Activated naive CD4-positive, alpha-beta T cell treated with anti-CD3 and anti-CD28 coated beads, Interleukin-2, amount 50 U/mL, for 72 hours (primary cell): Measurements from ENCODE around the gene UBB. TPM values are rescaled to one million over a fixed set of nuclear protein-coding genes. Genes with fewer than 3 reads are reported as not detected.
"Not testable (repeated sequence)": the region's sequence is repeated elsewhere in the genome, so short reads cannot be mapped to it uniquely, and the experiment has no call there.

Source experiments
- ATAC-seq, 2 donors: fragments of 150-1000 bp; cut with Tn5 transposase; 2 replicates each; pipeline ENCODE4 v1.10.0; 2021; ENCODE audit warnings: mild to moderate bottlenecking in 2 of 2, moderate library complexity in 2 of 2
- DNase-seq, 2 donors: peaks; one replicate each; pipeline ENCODE4 v3.0.0; 2021 to 2022; ENCODE audit warnings: low spot score in 2 of 2
- H3K27ac Mint-ChIP-seq, 2 donors: one replicate each; pipeline ENCODE4 v1.8.0; 2022; ENCODE audit warnings: mild to moderate bottlenecking in 2 of 2, mixed read lengths in 2 of 2
- H3K36me3 Mint-ChIP-seq, 2 donors: one replicate each; pipeline ENCODE4 v1.8.0; 2022; ENCODE audit warnings: mixed read lengths in 2 of 2
- H3K9me3 Mint-ChIP-seq, 2 donors: one replicate each; pipeline ENCODE4 v1.8.0; 2022; ENCODE audit warnings: mixed read lengths in 2 of 2
- total RNA-seq, 2 donors: library from RNA; stranded (reverse); gene quantifications; one replicate each; pipeline ENCODE4 v1.2.3, GENCODE V29; 2022

UBB gene
- total RNA-seq, 2 donors from 2014 or later = 1,283 to 1,379 TPM

DNA sequence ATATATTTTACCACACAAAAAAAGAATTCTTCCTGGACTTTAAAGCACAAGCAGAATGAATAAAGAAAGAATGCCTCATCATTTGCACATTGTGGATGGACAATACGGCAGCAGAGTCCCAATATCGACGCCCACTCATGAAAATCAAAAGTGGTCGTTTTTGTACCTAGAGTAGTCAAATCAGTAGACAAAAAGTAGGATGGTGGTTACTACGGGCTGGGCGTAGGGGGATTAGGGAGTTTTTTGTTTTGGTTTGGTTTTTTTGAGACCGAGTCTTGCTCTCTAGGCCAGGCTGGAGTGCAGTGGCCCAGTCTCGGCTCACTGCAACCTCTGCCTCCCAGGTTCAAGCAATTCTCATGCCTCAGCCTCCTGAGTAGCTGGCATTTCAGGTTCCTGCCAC, 19.0 kb upstream of the UBB start:
- Mint-ChIP-seq H3K27ac (no peak overlapping the region), H3K9me3 (no peaks in the 10 kb centered on the region), H3K36me3 (no peaks in the 10 kb centered on the region)
- peak; percentile 49 to 68 for ATAC-seq
- DNase-seq = no peak

DNA sequence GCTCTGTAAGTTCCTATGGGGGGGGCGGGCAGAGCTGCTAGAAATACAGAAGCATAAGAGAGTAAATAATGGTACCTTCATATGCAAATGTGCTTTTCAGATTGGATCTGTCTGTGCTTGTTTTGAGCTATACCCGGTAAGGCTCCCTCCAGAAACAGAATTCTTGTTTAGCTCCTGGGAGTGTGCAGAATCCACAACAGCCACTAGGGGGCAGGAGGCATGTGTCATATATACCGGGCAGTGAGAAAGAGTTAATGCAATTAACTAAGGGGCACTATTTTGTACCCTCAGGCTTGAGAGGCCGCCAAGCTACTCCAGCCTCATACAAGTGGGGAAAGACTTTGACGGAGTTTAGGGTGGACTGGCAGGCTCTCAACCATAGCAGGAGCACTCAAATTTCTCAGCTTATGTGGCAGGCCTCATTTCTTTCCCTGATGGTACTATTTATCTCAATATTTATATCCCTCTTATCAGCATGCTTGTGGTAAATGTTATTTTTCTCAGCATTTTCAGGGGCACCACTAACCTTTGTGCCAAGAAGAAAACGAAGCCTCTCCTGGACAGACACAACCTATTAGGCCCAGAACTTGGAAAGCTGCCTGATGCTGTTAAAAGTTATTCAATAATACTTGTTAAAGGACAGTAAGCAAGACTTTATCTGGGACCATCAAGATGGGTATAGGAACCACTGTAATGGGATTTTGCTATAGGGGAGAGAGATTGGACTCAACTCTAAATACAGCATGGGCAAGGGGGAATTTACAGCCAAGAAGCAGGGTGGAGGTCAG, 16.9 kb upstream of the UBB start:
- DNase-seq (peak; percentile 70 to 77), ATAC-seq (peak; percentile 92 to 97)
- H3K9me3 Mint-ChIP-seq = no peaks in the 10 kb centered on the region
- no peak overlapping the region for H3K27ac Mint-ChIP-seq
- H3K36me3 Mint-ChIP-seq = no peaks in the 10 kb centered on the region

DNA sequence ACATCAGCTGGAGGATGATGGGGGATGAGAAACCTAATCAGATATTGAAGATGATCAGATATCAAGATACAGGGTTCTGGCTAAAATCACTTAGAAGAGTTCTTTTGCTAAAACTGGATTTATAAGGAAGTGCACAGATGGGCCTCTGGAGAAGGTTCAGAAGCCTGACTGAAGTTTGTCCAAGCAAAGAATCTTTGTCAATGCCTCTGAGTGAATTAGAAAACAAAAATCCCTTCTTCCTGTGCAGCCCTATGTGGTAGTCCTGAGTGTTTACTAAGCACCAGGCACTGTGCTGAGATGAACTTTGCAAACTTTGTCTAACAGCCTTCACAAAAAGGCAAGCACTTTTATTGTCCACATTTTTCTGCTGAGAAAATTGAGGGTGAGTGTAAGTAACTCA, 16.3 kb upstream of the UBB start:
- no peaks in the 10 kb centered on the region for H3K36me3 Mint-ChIP-seq
- DNase-seq = no peak
- ATAC-seq = no peak
- no peaks in the 10 kb centered on the region for H3K9me3 Mint-ChIP-seq
- no peak overlapping the region for H3K27ac Mint-ChIP-seq

DNA sequence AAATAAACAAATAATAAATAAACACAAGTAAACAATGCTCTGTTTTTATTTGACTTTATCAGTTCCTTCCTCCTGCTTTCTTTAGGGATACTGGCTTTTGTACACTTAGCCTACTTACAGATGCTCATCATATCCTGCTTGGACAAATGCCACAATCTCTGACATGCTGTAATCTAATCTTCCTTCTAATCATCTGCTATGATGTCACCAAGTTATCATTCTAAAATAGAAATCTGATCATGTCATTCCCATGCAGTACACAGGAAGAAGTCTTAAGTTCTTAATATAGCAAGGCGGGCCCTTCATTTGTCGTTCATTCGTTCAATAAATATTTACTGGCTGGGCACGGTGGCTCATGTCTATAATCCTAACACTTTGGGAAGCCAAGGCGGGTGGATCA, 9.1 kb upstream of the UBB start:
- DNase-seq (no peak), ATAC-seq (no peak)
- Mint-ChIP-seq H3K27ac (no peak overlapping the region), H3K36me3 (no peaks in the 10 kb centered on the region), H3K9me3 (no peaks in the 10 kb centered on the region)

DNA sequence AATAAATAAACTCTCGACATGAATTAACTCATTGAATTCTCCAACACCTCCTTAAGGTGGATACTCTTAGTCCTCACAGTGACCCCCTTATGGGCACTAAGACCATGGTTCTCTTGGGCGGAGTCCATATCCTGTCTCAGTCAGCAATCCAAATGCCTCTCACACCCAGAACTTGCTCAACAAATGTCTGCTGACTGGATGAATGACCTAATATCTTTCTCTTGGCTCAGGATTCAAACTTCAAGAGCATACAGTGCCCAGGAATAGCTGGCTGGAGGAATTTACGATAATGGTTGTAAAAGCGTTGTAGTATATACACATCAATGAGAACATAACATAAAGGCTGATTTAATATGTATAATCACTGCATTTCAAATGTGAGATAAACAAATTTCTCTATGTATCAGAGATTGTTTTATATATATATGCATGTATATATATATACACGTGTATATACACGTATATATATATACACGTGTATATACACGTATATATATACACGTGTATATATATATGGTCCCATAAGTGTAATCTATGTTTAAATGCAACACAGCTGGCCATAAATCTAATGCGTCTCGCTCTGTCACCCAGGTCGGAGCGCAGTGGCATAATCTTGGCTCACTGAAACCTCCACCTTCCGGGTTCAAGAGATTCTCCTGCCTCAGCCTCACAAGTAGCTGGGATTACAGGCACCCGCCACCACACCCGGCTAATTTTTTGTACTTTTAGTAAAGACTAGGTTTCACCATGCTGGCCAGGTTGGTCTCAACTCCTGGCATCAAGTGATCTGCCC, 6.5 kb upstream of the UBB start:
- Mint-ChIP-seq H3K36me3 (no peaks in the 10 kb centered on the region), H3K27ac (no peak overlapping the region), H3K9me3 (no peaks in the 10 kb centered on the region)
- ATAC-seq (no peak), DNase-seq (no peak)

DNA sequence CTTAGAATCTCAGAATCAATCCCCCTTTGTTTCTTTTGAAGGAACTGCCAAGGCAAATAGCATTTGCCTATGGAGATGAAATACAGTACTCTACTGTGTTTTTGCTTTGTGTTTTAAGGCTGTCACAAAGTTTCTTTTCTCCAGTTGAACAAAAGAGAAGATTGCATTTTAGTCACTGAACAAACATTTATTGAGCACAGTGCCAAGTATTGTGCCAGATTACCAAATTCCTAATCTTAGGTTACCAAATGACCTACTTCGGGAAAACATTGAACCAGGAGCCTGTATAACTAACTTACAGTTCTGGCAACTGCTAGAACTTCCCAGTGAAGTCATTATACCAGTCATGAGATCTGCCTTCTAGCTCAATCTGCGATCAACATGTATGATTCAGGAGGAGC, 3.0 kb upstream of the UBB start:
- DNase-seq = no peak
- no peak overlapping the region for H3K27ac Mint-ChIP-seq
- no peaks in the 10 kb centered on the region for H3K9me3 Mint-ChIP-seq
- ATAC-seq = no peak
- H3K36me3 Mint-ChIP-seq = peaks cover 25 to 26% of the 10 kb centered on the region in 2 donors

DNA sequence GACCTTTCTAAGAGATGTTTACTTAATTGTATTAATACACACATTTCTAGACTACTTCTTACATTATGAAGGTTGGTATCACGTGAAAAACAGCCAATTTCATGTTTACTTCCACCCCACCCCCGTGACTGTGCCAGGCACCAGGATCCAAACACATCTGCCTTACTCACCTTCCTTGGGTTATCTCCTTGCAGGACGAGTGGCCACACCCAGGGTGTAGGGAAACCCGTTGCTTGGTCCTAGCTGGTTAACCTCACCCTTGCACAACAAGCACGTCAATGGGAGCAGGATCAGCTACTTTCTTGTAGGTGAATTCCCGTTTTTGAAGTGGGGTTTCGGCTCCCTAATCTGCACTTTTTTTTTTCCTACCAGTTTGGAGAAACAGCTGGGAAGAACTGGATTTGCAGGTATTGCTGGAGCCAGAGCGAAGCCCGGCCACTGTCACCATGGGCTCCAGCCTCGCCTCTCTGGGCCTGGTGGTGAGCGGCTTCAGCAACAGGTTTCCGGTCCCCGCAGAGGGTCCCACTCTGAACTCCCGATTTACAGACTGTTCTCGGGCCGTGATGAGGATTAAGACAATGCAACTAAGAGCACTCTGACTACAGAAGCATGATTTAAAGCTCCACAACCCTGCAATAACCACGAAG, 2.1 kb upstream of the UBB start:
- Mint-ChIP-seq H3K27ac (peak overlapping the region in 1 of 2 donors; percentile 59), H3K9me3 (no peaks in the 10 kb centered on the region), H3K36me3 (peaks cover 33 to 34% of the 10 kb centered on the region in 2 donors)
- ATAC-seq = no peak
- no peak for DNase-seq

DNA sequence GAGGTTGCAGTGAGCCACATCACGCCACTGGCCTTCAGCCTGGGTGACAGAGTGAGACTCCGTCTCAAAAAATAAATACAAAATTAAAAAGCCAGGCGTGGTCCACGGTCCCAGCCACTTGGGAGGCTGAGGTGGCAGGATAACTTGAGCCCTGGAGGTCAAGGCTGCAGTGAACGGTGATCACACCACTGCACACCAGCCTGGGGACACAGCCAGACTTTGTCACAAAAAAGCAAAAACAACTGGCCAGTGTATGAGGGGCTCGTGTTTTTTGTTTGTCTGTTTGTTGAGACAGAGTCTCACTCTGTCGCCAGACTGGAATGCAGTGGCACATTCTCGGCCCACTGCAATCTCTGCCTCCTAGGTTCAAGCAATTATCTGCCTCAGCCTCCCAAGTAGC, 1.2 kb upstream of the UBB start:
- Mint-ChIP-seq H3K9me3 (no peaks in the 10 kb centered on the region), H3K36me3 (peaks cover 34 to 35% of the 10 kb centered on the region in 2 donors), H3K27ac (peak overlapping the region in 1 of 2 donors; percentile 99)
- ATAC-seq = no peak
- no peak for DNase-seq

DNA sequence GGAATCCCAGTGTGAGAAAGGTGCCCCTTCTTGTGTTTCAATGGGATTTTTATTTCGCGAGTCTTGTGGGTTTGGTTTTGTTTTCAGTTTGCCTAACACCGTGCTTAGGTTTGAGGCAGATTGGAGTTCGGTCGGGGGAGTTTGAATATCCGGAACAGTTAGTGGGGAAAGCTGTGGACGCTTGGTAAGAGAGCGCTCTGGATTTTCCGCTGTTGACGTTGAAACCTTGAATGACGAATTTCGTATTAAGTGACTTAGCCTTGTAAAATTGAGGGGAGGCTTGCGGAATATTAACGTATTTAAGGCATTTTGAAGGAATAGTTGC, 567 bp downstream of the UBB start:
- H3K36me3 Mint-ChIP-seq = peaks cover 34 to 35% of the 10 kb centered on the region in 2 donors
- peak overlapping the region; percentile 99 to 100 for H3K27ac Mint-ChIP-seq
- ATAC-seq = peak; percentile 4 to 51
- no peaks in the 10 kb centered on the region for H3K9me3 Mint-ChIP-seq
- DNase-seq = no peak

DNA sequence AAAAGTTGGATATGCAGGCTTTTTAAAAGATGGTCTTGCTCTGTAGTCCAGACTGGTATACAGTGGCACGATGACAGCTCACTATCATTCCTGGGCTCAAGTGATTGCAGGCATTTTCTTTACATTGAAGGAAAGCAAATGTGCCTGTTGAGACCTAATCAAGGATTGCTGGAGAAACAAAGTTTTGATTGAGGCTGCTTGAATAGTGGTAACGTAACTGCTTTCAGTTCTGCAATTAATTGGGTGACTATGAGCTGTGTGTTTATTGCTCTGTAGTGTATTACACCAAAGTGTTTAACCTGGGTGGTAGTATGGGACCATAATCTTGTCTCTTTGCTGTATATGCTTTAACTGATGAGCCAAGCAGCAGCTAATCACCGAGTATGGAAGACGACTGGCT, 2.3 kb downstream of the UBB start:
- no peak for ATAC-seq
- peak overlapping the region in 1 of 2 donors; percentile 99 for H3K27ac Mint-ChIP-seq

DNA sequence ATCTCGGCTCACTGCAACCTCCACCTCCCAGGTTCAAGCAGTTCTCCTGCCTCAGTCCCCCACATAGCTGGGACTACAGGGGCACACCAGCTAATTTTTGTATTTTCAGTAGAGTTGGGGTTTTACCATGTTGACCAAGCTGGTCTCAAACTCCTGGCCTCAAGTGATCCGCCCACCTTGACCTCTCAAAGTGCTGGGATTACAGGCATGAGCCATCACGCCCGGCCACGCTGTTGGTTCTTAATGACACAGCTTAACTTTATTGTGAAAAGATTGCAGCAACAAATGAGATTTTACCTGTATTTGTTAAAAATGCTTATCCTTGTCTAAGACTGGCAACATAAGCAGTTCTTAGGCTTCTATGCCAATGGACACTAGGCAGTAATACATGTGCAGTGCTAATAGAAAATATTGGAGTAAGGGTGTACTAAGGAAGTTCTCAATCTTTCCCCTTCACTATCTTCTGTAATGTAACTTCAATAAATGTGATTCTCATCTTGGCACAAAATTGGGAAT, 2.9 kb downstream of the UBB start:
- Mint-ChIP-seq H3K27ac (peak overlapping the region in 1 of 2 donors; percentile 99), H3K36me3 (peaks cover 34 to 35% of the 10 kb centered on the region in 2 donors), H3K9me3 (no peaks in the 10 kb centered on the region)
- ATAC-seq (no peak), DNase-seq (no peak)

More for the DNA sequence above, 2.3 kb downstream of the UBB start:
- no peaks in the 10 kb centered on the region for H3K9me3 Mint-ChIP-seq
- peaks cover 34 to 35% of the 10 kb centered on the region in 2 donors for H3K36me3 Mint-ChIP-seq
- DNase-seq = no peak

DNA sequence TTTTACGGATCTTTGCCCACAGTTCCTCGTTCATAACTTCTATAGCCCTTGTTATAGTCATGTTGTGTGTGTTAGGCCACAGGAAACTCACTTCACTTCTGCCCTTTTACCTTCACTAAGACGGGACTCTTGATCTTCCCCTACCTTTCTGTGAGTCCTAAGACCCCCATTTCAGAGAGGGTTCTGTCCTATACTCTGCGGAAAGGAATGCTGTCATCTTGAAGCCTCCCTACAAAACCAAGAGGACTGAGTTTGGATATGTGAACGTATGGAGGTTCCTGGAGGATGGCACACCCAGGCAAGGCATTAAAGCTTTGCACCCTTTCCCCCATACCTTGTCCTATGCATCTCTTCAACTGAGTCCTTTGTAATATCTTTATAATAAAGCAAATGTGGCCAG, 3.7 kb downstream of the UBB start:
- Mint-ChIP-seq H3K27ac (peak overlapping the region in 1 of 2 donors; percentile 46), H3K36me3 (peaks cover 34 to 35% of the 10 kb centered on the region in 2 donors), H3K9me3 (no peaks in the 10 kb centered on the region)
- DNase-seq (no peak), ATAC-seq (no peak)

DNA sequence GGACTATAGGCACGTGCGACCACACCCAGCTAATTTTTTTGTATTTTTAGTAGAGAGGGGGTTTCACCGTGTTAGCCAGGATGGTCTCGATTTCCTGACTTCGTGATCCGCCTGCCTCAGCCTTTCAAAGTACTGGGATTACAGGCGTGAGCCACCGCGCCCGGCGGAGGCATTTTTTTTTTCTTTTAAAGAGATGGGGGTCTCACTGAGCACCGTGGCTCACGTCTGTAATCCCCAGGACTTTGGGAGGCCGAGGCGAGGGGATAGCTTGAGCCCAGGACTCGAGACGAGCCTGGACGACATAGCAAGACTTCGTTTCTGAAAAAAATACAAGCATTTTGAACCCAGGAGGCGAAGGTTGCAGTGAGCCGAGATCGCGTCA, 5.2 kb downstream of the UBB start:
- not testable (repeated sequence) for H3K9me3 Mint-ChIP-seq, DNase-seq, ATAC-seq
- peak overlapping the region in 1 of 2 donors; percentile 84 for H3K27ac Mint-ChIP-seq
- peaks cover 26 to 27% of the 10 kb centered on the region in 2 donors for H3K36me3 Mint-ChIP-seq

DNA sequence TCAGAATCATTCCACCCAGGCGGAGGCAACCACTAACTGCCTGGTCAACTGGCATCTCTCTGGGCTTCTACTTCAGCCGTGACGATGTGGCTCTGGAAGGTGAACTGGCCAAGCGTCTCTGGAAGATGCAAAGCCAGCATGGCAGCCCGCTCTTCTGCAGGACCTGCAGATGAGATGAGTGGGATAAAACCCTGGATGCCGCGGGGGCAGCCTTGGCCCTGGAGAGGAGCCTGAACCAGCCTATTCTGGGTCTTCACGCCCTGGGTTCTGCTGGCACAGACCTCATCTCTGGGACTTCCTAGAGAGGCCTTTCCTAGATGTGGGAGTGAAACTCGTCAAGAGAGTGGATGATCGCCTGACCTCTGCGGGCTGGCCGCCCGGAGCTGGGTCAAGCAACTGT, 10.6 kb downstream of the UBB start:
- no peak for DNase-seq
- Mint-ChIP-seq H3K36me3 (no peaks in the 10 kb centered on the region), H3K9me3 (no peaks in the 10 kb centered on the region), H3K27ac (no peak overlapping the region)
- no peak for ATAC-seq

DNA sequence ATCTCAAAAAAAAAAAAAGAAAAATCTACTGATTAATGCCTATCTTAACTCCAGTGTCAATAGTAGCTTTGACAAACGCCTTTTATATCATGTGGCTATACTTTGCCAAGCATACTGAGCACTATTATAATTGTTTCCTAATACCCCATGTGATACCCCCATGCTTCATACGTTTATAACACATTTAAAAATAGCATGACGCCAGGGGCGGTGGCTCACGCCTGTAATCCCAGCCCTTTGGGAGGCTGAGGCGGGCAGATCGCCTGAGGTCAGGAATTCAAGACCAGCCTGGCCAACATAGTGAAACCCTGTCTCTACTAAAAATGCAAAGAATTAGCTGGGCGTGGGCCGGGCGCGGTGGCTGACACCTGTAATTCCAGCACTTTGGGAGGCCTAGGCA, 11.6 kb downstream of the UBB start:
- not testable (repeated sequence) for H3K36me3 Mint-ChIP-seq, H3K9me3 Mint-ChIP-seq, H3K27ac Mint-ChIP-seq, ATAC-seq, DNase-seq

DNA sequence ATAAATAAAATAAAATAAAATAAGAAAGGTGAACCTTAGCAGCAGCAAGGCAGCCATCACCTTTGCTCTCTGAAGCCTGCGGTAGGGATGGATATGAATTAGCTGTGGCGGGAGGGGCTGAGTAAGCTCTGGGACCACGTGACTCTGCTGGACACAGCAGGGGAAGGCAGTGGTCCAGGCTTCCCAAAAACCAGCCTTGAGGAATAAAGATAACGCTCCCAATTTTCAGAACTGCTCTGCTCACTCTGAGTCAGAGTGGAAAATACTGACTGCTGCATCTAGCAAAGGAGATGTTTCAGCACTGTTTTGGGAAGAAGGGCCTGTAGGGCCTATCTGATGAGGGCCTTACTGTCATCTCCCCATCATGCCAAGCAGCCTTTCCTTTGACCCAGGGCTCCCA, 15.0 kb downstream of the UBB start:
- not testable (repeated sequence) for H3K27ac Mint-ChIP-seq, H3K9me3 Mint-ChIP-seq, DNase-seq, H3K36me3 Mint-ChIP-seq, ATAC-seq

DNA sequence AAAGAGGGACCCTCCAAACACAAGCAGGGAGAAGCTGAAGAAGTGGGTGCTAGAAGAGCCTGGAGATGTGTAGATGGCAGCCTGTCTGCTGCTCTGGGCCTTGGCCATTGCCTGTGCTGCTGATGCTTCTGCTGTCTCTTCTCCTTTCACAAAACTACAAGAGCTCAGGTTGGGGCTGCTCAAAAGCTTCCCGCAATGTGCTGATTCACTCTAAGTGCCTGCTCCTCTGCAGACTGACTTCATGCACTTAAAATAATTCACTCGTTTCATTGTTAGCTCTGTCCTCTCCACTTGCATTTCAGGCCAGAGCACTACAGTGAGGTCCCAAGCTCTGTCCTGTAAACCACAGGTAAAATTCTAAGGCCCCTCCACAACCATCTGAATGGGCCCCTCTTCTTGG, 15.8 kb downstream of the UBB start:
- DNase-seq, H3K36me3 Mint-ChIP-seq, ATAC-seq, H3K9me3 Mint-ChIP-seq: not testable (repeated sequence)
- H3K27ac Mint-ChIP-seq = peak overlapping the region in 1 of 2 donors; percentile 53
